Ovary (tissue), 9 donors: ENCODE data around the gene MRO. TPM values are rescaled to one million over a fixed set of nuclear protein-coding genes. Genes with fewer than 3 reads are reported as not detected.

Experiments
- DNase-seq, 5 donors: peaks; one replicate each; pipeline ENCODE4 v3.0.0-alpha.2; 2019 to 2020
- H3K27ac ChIP-seq, 2 donors: fragments of 200-600 bp; one replicate each; pipeline versions ENCODE4 v1.5.1 to v1.8.0; 2019 to 2022
- H3K27me3 ChIP-seq: fragments of 200-600 bp; one replicate; pipeline ENCODE4 v1.8.0; 2022
- H3K36me3 ChIP-seq: fragments of 200-600 bp; sonication (generic); one replicate; pipeline ENCODE4 v1.5.1; 2019
- H3K4me1 ChIP-seq: one replicate; pipeline ENCODE4 v1.8.1; 2013; ENCODE audit warnings: mild to moderate bottlenecking, moderate library complexity; ENCODE audit not compliant: insufficient read depth
- H3K4me3 ChIP-seq: fragments of 200-600 bp; sonication (generic); one replicate; pipeline ENCODE4 v1.5.1; 2017
- H3K9me3 ChIP-seq, 2 donors: fragments of 200-600 bp in 1 of 2; sonication (generic) in 1 of 2; one replicate each; pipeline versions ENCODE4 v1.5.1 to v1.8.1; 2013 to 2019; ENCODE audit warnings: mild to moderate bottlenecking in 1 of 2, moderate library complexity in 1 of 2
- CTCF ChIP-seq, 3 donors: fragments of 450-650 bp in 2 of 3; fragments of 200-600 bp in 1 of 3; IDR thresholded peaks; one replicate each; pipeline versions ENCODE4 v1.5.1 to v1.8.0; 2016 to 2022; ENCODE audit warnings: antibody characterized with exemption in 3 of 3, mild to moderate bottlenecking in 1 of 3
- EP300 ChIP-seq: sonication (generic); formaldehyde crosslinking; IDR thresholded peaks from one replicate; pipeline ENCODE4 v1.6.1; 2017; ENCODE audit warnings: antibody characterized with exemption
- POLR2A ChIP-seq: fragments of 450-650 bp; IDR thresholded peaks from one replicate; pipeline ENCODE4 v1.6.1; 2017; ENCODE audit warnings: antibody characterized with exemption, mild to moderate bottlenecking, moderate library complexity
- WGBS, 3 donors: extraction: QIAGEN DNeasy Blood & Tissue Kit in 1 of 3; methylation state at CpG; one replicate each; pipeline versions ENCODE4 v1.1.5 to v1.1.7; 2013 to 2017; 5-methylcytosine and 5-hydroxymethylcytosine counted together
- intact Hi-C, 4 donors: fragments of 100-400 bp; cut with DNase I; formaldehyde crosslinking; loops; one replicate each; pipeline versions ENCODE4 v1.11.0 to v1.15.1; 2022 to 2023
- polyA plus RNA-seq, 2 donors: library from polyadenylated mRNA; stranded (reverse); fragments of 200-250 nt in 1 of 2; fragments of 350-450 nt in 1 of 2; fragmentation: Illumina TruSeq in 1 of 2; extraction: RNeasy Lipid Tissue Mini Kit (QIAGEN cat#74804) in 1 of 2; gene quantifications; one replicate each; pipeline ENCODE4 v1.2.3, GENCODE V29; 2013 to 2014
- total RNA-seq, 7 donors: library from RNA; depleted of rRNA in 2 of 7; stranded (reverse); fragments of >200 nt in 2 of 7; fragmentation: NEBNext Ultra II Directional in 3 of 7; extraction: Animal tissue kit (Norgen Biotek cat#: 25700) in 3 of 7; gene quantifications; one replicate each; pipeline versions ENCODE4 v1.1.0 to v1.2.4, GENCODE V29; 2016 to 2023
- donor health status: DM: no; HTN: no; CAD: no; lungs with moderate emphysema.
- donor health status: DM: no; HTN: no; CAD: no.
- donor health status: Bipolar disorder and iron deficiency.
- donor health status: DM: yes; HTN: yes; CAD: no.
- donor health status: DM: no; HTN: no; CAD: no.
- donor health status: DM: yes; HTN: yes; CAD: no.

MRO gene
- total and polyA plus RNA-seq, 9 donors, result 0.73 to 238 (median 3.2) TPM

- Histone ChIP-seq H3K4me1 (no peaks in the 10 kb centered on the region), H3K9me3 (no peaks in the 10 kb centered on the region), H3K27me3 (no peaks in the 10 kb centered on the region), H3K27ac (no peak overlapping the region), H3K36me3 (no peaks in the 10 kb centered on the region), H3K4me3 (no peak overlapping the region)
- intact Hi-C loops, result no loop called here
- WGBS, 3 donors, result 74 to 82% (median 77%) methylated on average over 7 of the region's 7 CpGs
- DNase-seq, result no peak
- TF ChIP-seq EP300 (no peak), POLR2A (no peak), CTCF (IDR thresholded peaks at IDR 0.05) (no peak)
Measured at GRCh38 chr18:50797142-50797541, 22.7 kb downstream of the MRO start.

- TF ChIP-seq POLR2A (no peak), CTCF (IDR thresholded peaks at IDR 0.05) (no peak)
- no peaks in the 10 kb centered on the region for H3K9me3 ChIP-seq
- no peak for DNase-seq
- intact Hi-C loops, result no loop called here
- no peak overlapping the region for H3K27ac ChIP-seq
- H3K36me3 ChIP-seq, result no peaks in the 10 kb centered on the region
- 67 to 74% (median 69%) methylated on average over 2 of the region's 2 CpGs for WGBS, 3 donors
- H3K4me1 ChIP-seq, result no peaks in the 10 kb centered on the region
- no peak overlapping the region for H3K4me3 ChIP-seq
- no peaks in the 10 kb centered on the region for H3K27me3 ChIP-seq
Measured at GRCh38 chr18:50796495-50796894, 23.3 kb downstream of the MRO start.

- Histone ChIP-seq H3K27me3 (no peaks in the 10 kb centered on the region), H3K9me3 (no peaks in the 10 kb centered on the region), H3K36me3 (no peaks in the 10 kb centered on the region), H3K4me3 (no peak overlapping the region), H3K4me1 (no peaks in the 10 kb centered on the region), H3K27ac (no peak overlapping the region)
- DNase-seq, result no peak
- intact Hi-C loops, result no loop called here
- 92 to 93% (median 92%) methylated on average over 10 of the region's 10 CpGs for WGBS, 3 donors
- no peak for TF ChIP-seq CTCF (IDR thresholded peaks at IDR 0.05)
- TF ChIP-seq EP300, result no peak
- no peak for TF ChIP-seq POLR2A
Measured at GRCh38 chr18:50793641-50794565, 25.9 kb downstream of the MRO start.

GRCh38 chr18:50792885-50793284 lies 26.9 kb downstream of the MRO start:
- H3K4me3 ChIP-seq, result no peak overlapping the region
- 89 to 95% (median 91%) methylated on average over 5 of the region's 5 CpGs for WGBS, 3 donors
- H3K36me3 ChIP-seq, result no peaks in the 10 kb centered on the region
- no peaks in the 10 kb centered on the region for H3K9me3 ChIP-seq
- no peak for DNase-seq
- TF ChIP-seq EP300 (no peak), CTCF (IDR thresholded peaks at IDR 0.05) (no peak), POLR2A (no peak)
- no peak overlapping the region for H3K27ac ChIP-seq
- H3K4me1 ChIP-seq, result no peaks in the 10 kb centered on the region
- intact Hi-C loops, result no loop called here
- H3K27me3 ChIP-seq, result no peaks in the 10 kb centered on the region
